GM12801 (cell line): ENCODE measurements around the gene PDGFB.

Experiments
- TF ChIP-seq, protein P1 (sequence below): IDR thresholded peaks from one replicate; pipeline ENCODE4 v1.5.1; 2011; ENCODE audit warnings: control low read depth; ENCODE audit not compliant: insufficient read length; ENCODE audit errors: extremely low read depth

PDGFB gene

DNA sequence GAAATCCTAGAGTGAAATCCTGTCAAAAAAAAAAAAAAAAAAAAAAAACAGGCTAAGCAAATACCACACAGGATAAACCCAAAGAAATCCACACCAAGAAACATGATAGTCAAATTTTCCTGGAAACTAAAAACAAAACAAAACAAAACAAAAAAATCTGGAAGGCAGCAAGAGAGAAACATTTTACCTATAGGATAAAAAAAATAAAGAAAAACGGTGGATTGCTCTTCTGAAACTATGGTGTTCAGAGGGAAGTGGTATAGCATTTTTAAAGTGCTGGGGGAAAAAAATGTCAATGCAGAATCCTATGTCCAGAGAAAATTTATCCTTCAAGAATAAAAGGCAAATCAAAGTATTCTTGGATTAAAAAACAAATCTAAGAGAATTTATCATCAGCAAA is 50.7 kb downstream of the PDGFB start:
- TF ChIP-seq, protein P1, sequence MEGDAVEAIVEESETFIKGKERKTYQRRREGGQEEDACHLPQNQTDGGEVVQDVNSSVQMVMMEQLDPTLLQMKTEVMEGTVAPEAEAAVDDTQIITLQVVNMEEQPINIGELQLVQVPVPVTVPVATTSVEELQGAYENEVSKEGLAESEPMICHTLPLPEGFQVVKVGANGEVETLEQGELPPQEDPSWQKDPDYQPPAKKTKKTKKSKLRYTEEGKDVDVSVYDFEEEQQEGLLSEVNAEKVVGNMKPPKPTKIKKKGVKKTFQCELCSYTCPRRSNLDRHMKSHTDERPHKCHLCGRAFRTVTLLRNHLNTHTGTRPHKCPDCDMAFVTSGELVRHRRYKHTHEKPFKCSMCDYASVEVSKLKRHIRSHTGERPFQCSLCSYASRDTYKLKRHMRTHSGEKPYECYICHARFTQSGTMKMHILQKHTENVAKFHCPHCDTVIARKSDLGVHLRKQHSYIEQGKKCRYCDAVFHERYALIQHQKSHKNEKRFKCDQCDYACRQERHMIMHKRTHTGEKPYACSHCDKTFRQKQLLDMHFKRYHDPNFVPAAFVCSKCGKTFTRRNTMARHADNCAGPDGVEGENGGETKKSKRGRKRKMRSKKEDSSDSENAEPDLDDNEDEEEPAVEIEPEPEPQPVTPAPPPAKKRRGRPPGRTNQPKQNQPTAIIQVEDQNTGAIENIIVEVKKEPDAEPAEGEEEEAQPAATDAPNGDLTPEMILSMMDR = no peak

- TF ChIP-seq, protein P1 = no peak
Measured at GRCh38 chr22:39188809-39189208, 56.0 kb downstream of the PDGFB start.

GRCh38 chr22:39185601-39186012 is 59.2 kb downstream of the PDGFB start:
- TF ChIP-seq, protein P1 = no peak

- TF ChIP-seq, protein P1 = no peak
Measured at GRCh38 chr22:39184586-39185577, 59.9 kb downstream of the PDGFB start.

DNA sequence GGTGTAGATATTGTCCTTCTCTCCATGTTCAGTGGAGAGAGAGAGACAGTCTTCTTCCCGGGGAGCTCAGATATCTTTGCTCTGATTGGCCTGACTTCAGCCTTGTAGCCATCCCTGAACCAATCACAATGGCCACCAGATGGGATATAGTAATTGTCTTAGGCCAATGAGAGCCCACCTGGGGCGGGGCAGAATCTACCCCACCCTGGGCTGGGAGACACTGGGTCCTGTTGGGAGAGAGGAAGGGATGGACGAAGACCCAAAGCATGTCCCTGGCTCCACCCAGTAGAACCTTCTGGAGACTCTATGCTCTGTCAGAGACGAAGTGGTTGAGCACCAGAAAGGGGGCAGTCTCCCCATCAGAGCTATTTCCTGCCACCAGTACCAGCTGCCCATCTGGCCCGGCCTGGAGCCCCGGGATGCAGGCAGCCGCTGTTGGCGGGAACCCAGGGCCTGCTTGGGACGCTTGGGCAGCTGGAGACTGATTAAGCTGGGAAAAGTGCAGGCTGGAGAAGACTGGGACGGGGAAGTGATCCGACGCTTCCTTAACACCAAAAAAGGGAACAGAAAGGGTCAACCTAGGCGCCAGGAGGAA is 60.7 kb downstream of the PDGFB start:
- TF ChIP-seq, protein P1 = no peak

DNA sequence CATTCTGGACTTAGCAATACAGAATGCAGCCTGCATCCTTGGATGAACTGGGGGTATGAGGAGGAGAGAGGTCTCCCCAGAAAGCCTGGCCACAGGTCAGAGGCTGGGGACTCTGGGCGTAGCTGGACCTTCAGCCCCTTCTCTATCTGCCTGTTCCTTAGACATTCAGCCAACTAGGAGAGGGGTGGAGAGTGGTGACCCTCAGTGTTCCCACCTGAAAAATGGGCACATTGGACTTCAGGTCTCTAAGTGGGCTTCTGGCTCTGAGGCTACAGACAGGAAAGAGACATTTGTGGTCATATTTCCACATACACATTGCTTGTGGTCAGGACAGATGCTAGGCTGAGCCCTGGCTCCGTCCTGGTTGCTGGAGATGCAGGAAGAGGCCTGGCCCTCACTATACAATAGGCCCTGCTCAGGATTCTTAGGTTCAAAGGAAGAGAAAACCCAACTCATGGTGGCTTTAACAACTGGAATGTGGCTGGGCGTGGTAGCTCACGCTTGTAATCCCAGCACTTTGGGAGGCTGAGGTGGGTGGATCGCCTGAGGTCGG is 62.2 kb downstream of the PDGFB start:
- TF ChIP-seq, protein P1 = no peak

- TF ChIP-seq, protein P1 = no peak
Measured at GRCh38 chr22:39181778-39182177, 63.0 kb downstream of the PDGFB start.
